Middle frontal gyrus (tissue), 1 donor: ENCODE data around the gene CAP1.

Source experiments
- DNase-seq: peaks from one replicate; pipeline ENCODE4 v3.0.0-alpha.2; 2015; ENCODE audit warnings: low spot score; ENCODE audit errors: extremely low spot score

Gene CAP1

GRCh38 chr1:40095806-40096205 lies 55.3 kb downstream of the CAP1 start:
- no peak for DNase-seq

DNA sequence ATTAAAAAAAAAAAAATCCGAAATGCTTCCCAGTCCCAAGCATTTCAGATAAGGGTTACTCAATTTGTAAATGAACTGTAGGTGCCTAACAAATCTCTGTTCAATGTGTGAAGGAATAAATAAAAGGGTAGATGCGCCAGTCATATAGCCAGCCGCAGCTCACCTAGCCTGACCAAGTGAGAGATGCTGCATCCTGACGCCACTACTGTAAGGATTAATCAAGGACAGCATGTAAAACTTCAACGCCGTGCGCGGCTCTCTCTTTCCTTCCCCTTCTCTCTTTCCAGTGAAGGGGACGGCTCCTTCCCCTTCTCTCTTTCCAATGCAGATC lies 56.1 kb downstream of the CAP1 start:
- DNase-seq: no peak

DNA sequence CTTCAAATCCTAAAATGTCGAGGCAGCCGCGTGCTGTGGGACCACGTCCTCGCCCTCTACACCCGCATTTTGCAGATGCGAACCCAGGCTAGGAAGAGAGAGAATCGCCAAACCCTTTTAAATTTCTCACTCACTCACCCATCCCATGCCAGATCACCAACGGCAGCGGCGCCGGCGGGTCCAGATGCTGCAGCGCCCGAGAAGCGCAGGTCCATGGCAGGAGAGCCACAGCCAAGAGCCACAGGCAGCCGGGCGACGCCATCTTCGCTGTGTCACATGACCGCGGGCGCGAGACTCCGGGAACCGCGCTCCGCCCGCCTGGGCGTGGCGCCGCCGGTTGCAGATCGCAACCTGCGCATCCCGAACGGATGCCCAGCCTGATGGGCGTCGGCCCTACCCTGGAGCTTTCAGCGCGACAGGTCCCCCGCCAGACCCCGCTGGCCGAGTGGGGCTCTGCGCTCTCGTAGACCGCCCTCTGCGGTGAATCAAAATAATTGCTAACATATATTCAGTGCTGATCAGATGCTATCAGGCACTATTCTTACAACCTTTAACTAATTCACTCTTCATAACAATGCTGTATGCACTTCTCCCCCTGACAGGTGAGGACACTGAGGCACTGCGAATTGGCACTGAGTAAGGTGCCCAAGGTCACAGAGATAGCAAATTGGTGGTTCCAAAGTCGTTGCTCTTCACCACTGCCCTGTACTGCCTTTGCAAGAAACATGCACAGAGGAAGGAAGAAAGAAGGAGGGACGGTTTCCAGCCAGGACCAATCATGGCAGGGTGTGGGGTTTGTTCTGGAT lies 56.7 kb downstream of the CAP1 start, which contains the start of gene PPT1:
Gene PPT1, minus strand, starts transcription at position 276 of the 806 bp plus-strand sequence. Its CDS starts 14 bp downstream, at position 262.
- DNase-seq: peak; percentile 74

GRCh38 chr1:40102038-40102437 lies 61.5 kb downstream of the CAP1 start:
- no peak for DNase-seq

DNA sequence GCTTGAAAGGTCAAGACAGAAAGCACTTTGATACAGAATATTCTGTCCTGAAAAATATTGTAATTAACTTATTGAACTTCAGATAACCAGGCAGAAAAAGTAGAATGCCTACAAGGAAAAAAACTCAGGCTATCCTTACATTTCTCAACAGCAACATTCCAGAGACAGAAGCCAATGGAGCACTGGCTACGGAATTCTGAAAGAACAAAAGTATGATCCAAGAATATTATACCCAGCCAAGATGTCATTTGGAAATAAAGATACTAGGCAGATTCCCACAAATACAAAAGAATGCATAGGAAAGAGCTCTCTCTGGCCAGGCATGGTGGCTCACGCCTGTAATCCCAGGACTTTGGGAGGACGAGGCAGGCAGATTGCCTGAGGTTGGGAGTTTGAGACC lies 62.4 kb downstream of the CAP1 start:
- no peak for DNase-seq

DNA sequence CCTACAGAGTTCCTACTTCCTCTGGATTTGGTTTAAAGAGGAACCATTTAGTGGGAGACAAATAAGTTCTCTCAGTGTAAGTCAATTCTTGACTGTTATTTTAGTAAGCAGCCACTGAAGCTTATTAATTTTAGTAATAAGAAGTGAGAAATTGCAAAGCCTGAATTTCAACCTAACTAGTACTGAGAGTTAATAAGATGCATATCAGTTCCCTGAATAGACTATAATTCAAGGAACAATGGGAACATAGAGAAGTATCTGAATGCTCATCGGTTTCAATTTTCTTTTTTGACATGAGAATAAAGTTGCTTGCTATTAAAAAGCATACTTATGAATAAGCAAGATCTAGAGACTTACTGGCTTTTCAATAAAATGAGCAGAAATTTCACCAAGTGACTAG lies 64.5 kb downstream of the CAP1 start:
- DNase-seq: no peak

- no peak for DNase-seq
These were observed 66.9 kb downstream of the CAP1 start for GRCh38 chr1:40107290-40107959.

DNA sequence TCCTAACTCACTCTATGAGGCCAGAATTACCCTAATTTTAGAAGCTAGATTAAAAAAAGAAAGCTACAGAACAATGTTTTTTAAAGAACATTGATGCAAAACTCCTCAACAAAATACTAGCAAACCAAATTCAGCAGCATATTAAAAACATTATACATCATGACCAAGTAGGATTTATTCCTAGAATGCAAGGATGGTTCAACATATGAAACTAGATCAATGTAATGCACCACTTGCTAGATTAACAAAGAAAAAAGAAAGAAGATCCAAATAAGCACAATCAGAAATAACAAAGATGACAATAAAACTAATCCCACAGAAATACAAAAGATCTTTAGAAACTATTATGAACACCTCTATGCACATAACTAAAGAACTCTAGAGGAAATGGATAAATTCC lies 69.9 kb downstream of the CAP1 start:
- no peak for DNase-seq

GRCh38 chr1:40114400-40114799 lies 73.9 kb downstream of the CAP1 start:
- no peak for DNase-seq

DNA sequence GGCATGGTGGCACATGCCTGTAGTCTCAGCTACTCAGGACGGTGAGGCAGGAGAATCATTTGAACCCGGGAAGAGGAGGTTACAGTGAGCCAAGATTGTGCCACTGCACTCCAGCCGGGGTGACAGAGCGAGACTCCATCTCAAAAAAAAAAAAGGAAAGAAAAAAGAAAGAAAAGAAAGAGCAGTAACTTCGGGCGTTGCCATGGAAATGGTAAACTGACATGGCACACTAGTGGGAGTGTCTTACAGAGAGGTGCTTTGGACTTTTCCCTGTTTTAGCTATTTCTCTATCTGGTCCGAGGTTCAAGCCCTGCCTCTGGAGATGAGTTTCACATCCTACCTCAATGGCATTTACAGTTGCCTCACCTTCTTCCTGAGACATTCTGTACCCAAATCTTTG lies 79.6 kb downstream of the CAP1 start:
- no peak for DNase-seq
